GM06990 (cell line): Measurements from ENCODE around the gene TMEM272.
"Not testable (repeated sequence)": the region's sequence is repeated elsewhere in the genome, so short reads cannot be mapped to it uniquely, and the experiment has no call there.

Source experiments
- DNase-seq: peaks from one replicate; pipeline ENCODE4 v3.0.0-alpha.2; 2011; ENCODE audit not compliant: insufficient read length; ENCODE audit errors: extremely low read depth
- H3K27me3 ChIP-seq: replicated peaks from 2 replicates; pipeline ENCODE4 v1.6.0; 2011; ENCODE audit warnings: low read length; ENCODE audit not compliant: control insufficient read depth, insufficient read depth
- H3K36me3 ChIP-seq: 2 replicates; pipeline ENCODE4 v1.5.1; 2011; ENCODE audit warnings: low read length; ENCODE audit not compliant: control insufficient read depth, insufficient read depth
- H3K4me3 ChIP-seq: replicated peaks from 2 replicates; pipeline ENCODE4 v1.5.1; 2011; ENCODE audit warnings: low read depth, mild to moderate bottlenecking, control low read depth, low read length
- TF ChIP-seq, protein P1 (sequence below): IDR thresholded peaks from 2 replicates; pipeline ENCODE4 v1.5.1; 2011; ENCODE audit warnings: low read length, control low read depth, mild to moderate bottlenecking, inconsistent platforms; ENCODE audit not compliant: insufficient read depth, poor library complexity, severe bottlenecking

The TMEM272 gene

DNA sequence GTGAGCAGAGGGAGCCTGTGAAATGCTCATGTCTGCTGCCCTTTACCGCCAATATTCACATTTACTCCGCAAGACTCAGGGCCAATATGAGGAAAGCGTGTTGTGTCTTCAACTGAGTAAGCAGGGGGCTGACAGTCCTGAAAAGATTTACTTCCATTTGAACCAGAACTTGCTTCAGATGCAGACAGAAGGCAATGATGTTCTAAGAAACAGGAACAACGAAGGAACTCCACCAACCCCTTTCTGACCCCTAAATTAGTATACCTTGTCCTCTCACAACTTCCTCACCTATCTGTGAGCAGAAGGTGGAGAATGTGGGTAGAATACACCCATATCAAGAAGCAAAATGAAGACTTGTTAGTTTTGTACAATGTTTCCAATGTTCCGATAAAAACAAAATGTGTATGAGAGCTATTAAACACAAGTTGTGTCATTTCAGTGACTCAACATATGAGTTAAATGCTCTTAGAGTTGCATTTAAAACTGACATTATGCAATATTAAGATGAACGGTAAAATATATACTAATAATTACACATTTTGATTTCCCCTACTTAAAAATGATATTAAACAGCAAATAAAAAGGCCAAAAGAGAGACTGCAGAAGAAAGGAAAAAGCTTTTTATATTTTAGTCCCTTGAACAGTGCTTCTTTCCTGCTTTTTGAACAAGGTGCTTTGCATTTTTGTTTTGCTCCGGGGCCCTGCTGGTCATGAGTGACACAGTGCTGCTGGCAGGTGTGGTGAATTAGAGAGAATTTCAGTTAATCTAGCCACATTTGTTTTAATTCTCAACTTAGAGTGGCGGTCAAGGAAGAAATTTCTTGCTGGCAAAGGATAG, 16.0 kb downstream of the TMEM272 start:
- H3K4me3 ChIP-seq: no peak overlapping the region
- DNase-seq: no peak
- H3K36me3 ChIP-seq: no peaks in the 10 kb centered on the region
- no peaks in the 10 kb centered on the region; the same call in 1 of the 2 replicates for H3K27me3 ChIP-seq
- TF ChIP-seq, protein P1, sequence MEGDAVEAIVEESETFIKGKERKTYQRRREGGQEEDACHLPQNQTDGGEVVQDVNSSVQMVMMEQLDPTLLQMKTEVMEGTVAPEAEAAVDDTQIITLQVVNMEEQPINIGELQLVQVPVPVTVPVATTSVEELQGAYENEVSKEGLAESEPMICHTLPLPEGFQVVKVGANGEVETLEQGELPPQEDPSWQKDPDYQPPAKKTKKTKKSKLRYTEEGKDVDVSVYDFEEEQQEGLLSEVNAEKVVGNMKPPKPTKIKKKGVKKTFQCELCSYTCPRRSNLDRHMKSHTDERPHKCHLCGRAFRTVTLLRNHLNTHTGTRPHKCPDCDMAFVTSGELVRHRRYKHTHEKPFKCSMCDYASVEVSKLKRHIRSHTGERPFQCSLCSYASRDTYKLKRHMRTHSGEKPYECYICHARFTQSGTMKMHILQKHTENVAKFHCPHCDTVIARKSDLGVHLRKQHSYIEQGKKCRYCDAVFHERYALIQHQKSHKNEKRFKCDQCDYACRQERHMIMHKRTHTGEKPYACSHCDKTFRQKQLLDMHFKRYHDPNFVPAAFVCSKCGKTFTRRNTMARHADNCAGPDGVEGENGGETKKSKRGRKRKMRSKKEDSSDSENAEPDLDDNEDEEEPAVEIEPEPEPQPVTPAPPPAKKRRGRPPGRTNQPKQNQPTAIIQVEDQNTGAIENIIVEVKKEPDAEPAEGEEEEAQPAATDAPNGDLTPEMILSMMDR: no peak

DNA sequence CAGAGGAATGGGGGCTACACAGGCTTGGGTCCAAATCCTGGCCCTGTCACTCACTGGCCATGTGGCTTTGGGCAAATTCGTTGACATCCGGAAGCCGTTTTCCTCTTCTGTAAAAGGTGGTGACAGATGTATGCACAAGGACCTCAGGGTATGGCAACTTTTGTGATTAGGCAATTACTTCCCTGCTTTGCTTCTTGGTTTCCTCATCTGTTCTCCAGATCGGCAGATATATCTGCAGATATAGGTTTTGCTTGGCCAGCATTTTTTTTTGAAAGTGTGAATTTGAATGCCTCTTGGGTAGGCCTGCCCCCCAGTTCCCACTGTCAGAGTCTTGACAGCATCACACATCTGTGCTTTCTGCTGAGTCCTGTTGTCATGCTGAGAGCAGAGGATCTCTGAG, 17.7 kb downstream of the TMEM272 start:
- TF ChIP-seq, protein P1: no peak
- Histone ChIP-seq H3K4me3 (no peak overlapping the region), H3K27me3 (no peaks in the 10 kb centered on the region; the same call in 1 of the 2 replicates), H3K36me3 (no peaks in the 10 kb centered on the region)
- DNase-seq: no peak

DNA sequence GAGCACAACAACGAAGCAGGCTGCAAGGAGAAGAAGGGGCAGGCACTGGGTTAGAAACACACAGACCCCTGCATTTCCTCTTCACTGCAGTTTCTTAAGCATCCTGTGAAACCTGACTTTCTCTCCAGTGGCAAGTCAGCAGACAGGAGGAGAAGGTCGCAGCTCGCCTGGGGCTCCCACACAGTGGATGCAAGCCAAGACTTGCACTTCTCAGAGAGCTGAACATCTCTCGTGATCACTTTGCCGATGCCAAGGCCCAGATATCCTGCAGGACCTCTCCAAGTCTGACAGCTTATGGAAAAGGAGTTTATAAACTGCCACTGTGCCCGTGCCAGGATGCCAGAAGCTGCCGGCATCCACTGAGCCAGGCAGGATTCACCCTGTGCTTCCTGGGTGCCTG, 18.4 kb downstream of the TMEM272 start:
- Histone ChIP-seq H3K4me3 (no peak overlapping the region), H3K36me3 (no peaks in the 10 kb centered on the region), H3K27me3 (no peaks in the 10 kb centered on the region; the same call in 1 of the 2 replicates)
- DNase-seq: no peak
- TF ChIP-seq, protein P1: no peak

DNA sequence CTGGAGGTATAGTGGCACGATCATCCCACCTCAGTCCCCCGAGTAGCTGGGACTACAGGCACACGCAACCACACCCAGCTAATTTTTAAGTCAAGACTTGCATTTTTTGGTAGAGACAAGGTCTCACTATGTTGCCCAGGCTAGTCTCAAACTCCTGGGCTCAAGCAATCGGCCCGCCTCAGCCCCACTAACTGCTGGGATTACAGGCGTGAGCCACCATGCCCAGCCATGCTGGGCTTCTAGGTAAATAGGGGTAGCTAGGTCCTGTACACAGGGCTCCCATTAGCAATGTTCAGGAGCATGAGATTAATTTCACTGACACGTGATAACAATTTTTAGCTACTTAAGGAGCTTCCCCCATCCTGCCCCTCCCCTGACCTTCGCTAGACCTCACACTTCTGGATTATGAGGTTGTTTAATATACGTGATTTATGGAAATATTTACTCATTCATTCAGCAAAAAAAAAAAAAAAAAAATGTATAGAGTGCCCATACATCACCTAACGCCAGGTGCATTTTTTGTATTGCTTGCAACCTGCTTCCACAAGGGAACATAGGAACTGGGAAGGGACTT, 19.2 kb downstream of the TMEM272 start:
- TF ChIP-seq, protein P1: no peak
- Histone ChIP-seq H3K4me3 (no peak overlapping the region), H3K36me3 (no peaks in the 10 kb centered on the region), H3K27me3 (no peaks in the 10 kb centered on the region; the same call in 1 of the 2 replicates)
- DNase-seq: no peak

DNA sequence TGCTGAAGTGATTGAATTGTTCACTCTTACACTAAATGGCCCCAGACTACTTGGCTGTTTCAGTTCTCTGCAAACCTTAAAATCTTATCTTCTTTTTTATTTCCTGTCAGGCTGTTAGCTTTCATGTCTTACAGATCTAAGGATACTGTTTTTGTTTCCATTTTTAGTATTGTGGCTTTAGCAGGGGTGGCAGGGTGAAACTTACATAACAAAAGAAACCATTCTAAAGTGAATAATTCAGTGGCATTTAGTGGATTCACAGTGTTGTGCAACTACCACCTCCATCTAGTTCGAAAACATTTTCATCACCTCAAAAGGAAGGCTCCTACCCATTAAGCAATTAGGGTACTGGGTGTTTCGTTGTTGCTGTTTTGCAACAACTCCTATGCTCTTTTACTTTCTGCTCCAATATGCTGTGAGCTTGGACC, 19.8 kb downstream of the TMEM272 start:
- no peak overlapping the region for H3K4me3 ChIP-seq
- TF ChIP-seq, protein P1: no peak
- no peak for DNase-seq
- no peaks in the 10 kb centered on the region for H3K36me3 ChIP-seq
- no peaks in the 10 kb centered on the region; the same call in 1 of the 2 replicates for H3K27me3 ChIP-seq

DNA sequence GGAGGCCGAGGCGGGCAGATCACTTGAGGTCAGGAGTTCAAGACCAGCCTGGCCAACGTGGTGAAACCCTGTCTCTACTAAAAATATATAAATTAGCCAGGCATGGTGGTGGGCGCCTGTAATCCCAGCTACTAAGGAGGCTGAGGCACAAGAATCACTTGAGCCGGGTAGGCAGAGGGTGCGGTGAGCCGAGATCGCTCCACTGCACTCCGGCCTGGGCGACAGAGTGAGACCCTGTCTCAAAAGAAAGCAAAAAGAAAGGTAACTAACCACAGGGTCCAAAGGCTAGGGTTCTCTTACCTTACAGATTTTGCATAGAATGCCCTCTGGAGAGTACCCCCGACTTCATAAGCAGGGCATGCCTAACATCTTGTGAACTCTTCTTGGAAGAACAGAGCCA, 20.3 kb downstream of the TMEM272 start:
- H3K36me3 ChIP-seq, H3K4me3 ChIP-seq, H3K27me3 ChIP-seq, DNase-seq: not testable (repeated sequence)
